NOMO-1 treated with dmso at 0.1 percent for 144 hours (cell line): ENCODE results near the gene EXOC3L2.

Source experiments
- DNase-seq: peaks from one replicate; lab custom pipeline; 2025; ENCODE audit not compliant: unreplicated experiment; lab: John Stamatoyannopoulos, UW

EXOC3L2 gene

GRCh38 chr19:45182758-45183157 lies 62.4 kb downstream of the EXOC3L2 start:
- no peak for DNase-seq

- no peak for DNase-seq
Observed at GRCh38 chr19:45180936-45181335, 64.3 kb downstream of the EXOC3L2 start.

- no peak for DNase-seq
Observed at GRCh38 chr19:45179892-45180370, 65.3 kb downstream of the EXOC3L2 start.

- no peak for DNase-seq
Observed at GRCh38 chr19:45179072-45179891, 65.9 kb downstream of the EXOC3L2 start.

GRCh38 chr19:45178262-45179071 lies 66.7 kb downstream of the EXOC3L2 start, which contains the start of gene BLOC1S3:
BLOC1S3 (plus strand) TSS chr19:45178784; CDS start chr19:45179297, 513 bp downstream.
- peak; percentile 99 for DNase-seq

- peak; percentile 87 for DNase-seq
Observed at GRCh38 chr19:45177817-45178261, 67.4 kb downstream of the EXOC3L2 start, which contains the start of gene TRAPPC6A. TRAPPC6A (minus strand) TSS chr19:45178237; CDS start chr19:45178218, 19 bp downstream.

- DNase-seq: no peak
Observed at GRCh38 chr19:45175515-45176345, 69.5 kb downstream of the EXOC3L2 start.

GRCh38 chr19:45173816-45174215 lies 71.4 kb downstream of the EXOC3L2 start:
- DNase-seq: no peak

- no peak for DNase-seq
Observed at GRCh38 chr19:45172611-45173208, 72.5 kb downstream of the EXOC3L2 start.

GRCh38 chr19:45172173-45172572 lies 73.0 kb downstream of the EXOC3L2 start:
- DNase-seq: no peak

GRCh38 chr19:45171211-45171623 lies 74.0 kb downstream of the EXOC3L2 start:
- no peak for DNase-seq

GRCh38 chr19:45170146-45171106 lies 74.8 kb downstream of the EXOC3L2 start:
- no peak for DNase-seq

GRCh38 chr19:45169602-45170001 lies 75.6 kb downstream of the EXOC3L2 start:
- no peak for DNase-seq

- DNase-seq: no peak
Observed at GRCh38 chr19:45168767-45169351, 76.3 kb downstream of the EXOC3L2 start.

- no peak for DNase-seq
Observed at GRCh38 chr19:45166723-45167252, 78.4 kb downstream of the EXOC3L2 start.

- DNase-seq: no peak
Observed at GRCh38 chr19:45164577-45165335, 80.5 kb downstream of the EXOC3L2 start.

GRCh38 chr19:45163751-45164460 lies 81.3 kb downstream of the EXOC3L2 start:
- no peak for DNase-seq
